SIG-M5 treated with dmso at 0.1 percent for 504 hours (cell line): Measurements from ENCODE around the gene FAHD1.

ENCODE experiments used
- DNase-seq: peaks from one replicate; lab custom pipeline; 2025; ENCODE audit not compliant: unreplicated experiment; lab: John Stamatoyannopoulos, UW

The FAHD1 gene

DNA sequence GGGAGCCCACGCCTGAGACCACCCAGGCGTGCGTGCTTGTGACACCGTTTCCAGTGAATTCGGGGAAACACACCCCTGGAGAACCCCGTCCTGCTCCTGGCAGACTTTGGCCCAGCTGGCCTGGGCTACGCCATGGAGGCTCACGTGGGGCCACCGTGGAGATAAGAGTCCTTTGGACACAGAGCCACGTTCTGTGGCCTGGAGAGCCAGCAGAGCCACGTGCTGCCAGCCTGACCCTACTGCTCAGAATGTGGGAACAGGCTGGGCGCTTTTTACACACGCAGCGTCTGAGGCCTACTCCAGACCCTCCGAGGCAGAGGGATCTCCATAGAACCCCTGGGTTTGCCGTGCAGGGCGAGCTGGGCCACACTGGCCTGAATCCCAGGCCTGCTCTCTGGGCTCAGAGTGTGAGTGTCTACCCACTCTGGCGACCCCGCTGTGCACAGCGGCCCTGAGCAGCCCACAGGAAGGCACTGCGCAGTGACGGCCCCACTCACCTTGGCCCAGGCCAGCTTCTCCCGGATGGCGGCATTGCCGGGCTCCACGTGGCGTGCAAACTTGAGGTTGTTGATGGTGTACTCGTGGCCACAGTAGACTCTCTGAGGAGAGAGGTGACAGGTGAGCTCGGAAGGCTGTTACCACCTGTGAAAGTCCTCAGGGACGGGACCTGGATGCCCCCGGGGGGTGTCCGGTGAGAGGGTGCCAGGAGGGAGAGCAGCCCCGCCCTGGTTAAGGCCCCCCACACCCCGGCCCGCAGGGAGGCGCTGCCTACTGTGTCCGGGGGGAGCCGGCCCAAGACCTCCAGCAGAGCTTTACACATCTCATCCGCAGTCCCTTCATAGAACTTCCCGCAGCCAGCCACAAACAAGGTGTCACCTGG lies 10.4 kb upstream of the FAHD1 start:
- no peak for DNase-seq

DNA sequence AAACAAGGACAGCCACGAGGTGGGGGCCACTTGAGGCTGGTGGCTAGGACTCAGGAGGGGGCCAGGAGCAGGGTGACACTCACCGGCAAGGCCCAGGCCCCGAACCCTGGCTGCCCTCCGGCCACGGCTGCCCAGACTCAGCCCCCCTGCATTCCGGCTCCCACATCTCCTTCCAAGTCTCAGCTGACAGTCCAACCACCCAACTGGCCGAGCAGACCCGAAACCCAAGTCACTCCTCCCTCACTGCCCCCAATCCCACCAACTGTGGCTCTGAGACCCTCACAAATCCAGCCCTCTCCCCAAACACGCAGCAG lies 9.8 kb upstream of the FAHD1 start:
- no peak for DNase-seq

DNA sequence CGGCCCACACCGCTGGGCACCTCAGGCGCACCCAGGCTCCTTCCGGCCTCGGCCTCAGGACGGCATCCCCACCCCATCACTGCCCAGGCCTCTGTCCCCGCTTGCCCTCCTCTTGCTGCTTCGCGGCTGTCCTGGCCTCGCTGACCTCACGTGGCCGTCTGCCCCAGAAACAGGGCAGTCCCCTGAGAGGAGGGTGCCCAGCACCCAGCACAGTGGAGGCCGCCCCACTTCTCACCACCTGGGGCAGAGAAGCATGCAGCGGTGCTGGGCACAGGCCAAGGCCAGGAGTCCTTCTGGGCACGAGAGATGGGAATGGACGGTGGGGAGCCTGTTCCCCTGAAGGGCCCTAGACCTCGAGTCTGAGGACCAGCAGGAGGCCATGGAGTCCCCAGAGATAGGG lies 9.3 kb upstream of the FAHD1 start:
- no peak for DNase-seq

DNA sequence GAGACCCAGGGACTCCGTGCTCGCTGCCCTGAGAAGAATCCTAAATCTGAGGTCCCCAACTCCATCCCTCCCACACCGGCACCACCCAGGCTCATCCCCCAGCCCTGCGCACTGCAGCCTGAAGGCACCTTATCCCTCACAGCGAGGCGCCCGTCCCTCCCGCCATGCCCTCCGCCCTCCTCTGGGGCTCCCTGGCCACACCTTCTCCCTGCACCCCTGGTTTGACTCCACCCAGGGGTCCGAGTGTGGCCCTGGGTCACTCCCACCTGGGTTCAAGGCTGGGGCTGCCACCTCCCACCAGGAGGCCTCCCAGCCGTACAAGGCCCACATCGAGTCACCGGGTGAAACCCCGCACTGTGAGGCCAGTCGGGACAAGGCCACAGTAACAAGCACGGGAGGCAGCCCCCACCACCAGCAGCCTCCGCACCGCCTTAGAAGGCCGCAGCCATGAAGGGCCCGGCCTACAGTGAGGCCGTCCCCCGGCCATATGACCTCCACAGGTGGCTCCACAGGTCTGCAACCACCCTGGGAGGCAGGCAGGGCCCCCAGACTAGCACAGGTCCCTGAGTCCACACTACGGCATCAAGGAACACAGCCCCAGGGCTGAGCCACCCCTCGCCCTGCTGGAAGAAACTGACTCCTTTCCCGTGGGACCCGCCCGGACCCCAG lies 8.7 kb upstream of the FAHD1 start:
- no peak for DNase-seq

DNA sequence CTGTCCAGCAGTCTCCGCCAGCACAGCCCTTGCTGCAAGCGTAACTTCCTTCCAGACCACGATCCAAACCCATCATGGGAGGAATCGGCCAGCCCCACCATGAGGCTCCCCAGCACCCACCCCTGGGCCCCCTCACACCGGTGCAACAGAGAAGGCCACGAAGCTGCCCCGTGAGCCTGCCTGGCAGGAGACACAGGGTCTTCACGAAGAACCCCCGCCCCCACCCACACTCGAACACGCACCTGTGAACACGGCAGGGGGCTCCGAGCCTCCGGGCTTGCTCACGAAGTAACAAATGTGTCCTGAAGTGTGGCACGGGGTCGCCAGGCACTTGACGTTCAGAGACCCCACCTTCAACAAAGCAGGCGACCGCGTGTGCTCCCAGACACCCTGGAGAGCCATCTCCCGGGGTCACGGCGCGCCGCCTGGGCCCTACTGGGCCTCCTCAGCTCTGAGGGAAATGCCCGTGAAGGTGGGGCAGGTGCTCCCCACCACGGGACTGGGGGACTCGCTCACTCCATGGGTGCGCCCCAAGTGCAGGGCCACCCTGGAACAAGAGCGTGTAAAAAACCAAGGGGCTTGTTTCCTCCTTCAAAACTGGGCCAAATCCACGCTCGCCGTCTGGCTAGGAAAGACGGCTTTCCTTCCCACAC lies 8.0 kb upstream of the FAHD1 start:
- no peak for DNase-seq

DNA sequence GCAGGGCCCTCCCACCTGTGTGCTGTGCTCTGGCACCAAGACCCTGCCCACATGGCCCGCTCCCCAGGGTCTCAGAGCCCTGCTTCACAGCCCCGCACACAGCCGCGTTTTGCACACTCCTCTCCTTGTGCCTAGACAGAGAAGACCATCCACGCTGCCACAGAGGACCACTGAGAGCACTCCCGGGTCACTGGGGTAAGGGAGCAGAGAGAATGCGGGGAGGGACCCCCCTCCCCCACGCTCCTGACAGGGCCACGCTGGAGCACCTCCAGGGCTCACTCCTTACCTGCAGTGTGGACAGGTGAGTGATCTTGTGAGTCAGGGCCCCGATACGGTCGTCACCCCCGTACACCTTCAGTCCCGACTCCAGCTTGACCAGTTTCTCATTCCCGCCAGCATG lies 7.4 kb upstream of the FAHD1 start:
- DNase-seq = no peak

DNA sequence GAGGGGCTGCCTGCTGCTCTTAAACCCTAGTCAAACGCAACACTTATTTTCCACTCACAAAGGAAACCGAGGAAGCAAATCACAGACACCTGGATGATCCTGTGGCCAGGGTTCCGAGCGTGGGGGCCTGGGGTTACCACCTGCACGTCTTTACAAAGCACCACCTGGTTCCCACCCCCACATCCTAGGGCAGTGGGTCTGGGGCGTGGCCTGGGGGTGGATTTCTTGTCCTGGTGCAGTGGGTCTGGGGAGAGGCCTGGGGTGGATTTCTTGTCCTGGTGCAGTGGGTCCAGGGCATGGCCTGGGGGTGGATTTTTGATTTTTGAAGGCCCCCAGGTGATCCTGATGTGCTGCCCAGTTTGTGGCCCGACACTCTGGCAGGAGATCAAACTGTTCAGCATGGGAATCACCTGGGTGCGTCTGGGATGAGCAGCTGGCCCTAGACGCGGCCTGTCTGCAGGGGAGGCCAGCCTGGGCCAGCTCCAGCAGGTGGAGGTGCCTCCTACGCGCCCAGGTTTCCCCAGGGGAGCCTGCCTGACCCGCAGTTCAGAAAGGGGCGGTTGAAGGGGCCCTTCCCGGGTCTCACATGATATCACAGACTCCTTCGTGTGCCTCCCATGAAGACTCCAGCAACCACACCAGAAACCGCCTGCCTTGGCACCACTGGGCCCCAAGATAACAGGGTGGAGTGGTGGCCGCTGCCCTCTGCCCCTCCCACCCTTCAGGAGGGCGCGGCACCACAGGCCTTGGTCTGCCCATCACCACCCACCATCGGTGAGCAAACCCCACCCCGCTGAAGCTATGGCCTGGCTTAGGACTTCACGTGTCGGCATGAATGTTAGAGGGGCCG lies 6.7 kb upstream of the FAHD1 start:
- no peak for DNase-seq

DNA sequence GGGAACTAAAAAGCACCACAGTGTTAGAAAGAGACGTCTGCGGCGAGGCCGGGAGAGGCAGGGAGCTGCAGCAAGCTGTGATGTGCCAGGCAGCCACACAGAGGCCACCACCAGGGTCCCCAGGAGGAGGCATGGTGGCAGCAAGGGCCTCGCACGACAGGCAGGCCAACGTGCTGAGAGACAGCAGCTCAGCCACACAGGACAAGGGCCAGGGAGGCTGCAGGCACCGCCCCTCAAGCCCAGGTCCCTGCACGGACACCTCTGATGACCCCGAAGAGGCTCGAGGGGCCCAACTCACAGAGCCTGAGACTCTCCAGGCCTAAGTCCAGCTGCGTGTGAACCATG lies 6.1 kb upstream of the FAHD1 start:
- DNase-seq = no peak

DNA sequence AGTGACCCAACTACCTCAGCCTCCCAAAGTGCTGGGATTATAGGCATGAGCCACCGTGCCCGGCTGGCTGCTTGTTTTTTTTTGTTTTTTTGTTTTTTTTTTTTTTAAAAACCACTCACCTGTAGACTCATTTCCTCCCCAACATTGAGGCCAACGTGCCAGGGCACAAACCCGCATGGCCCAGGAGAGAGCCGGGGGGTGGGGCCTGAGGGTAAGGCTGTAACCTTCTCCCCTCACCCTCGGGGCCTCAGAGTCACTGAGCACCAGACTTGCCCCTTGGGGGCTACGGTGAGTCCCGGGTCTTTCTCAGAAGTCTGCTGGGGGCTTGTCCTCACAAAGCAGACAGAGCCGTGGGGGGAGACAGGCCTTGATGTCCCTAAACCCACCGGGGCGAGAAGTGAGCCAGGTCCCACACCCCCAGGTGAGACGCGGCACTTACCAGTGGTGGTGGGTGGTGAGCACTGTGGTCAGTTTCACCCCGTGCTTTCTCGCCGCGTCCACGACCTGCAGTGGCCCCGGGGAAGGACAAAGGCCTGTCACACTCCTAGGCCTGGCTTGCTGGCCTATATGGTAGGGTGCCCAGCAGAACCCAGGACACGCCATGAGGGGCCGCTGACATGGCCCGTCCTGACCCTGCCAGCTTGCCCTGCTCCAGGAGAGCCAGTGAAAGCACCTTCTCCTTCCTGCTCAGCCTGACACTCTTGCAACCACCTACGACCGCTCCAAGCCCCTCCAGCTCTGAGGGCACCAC lies 5.0 kb upstream of the FAHD1 start:
- no peak for DNase-seq

DNA sequence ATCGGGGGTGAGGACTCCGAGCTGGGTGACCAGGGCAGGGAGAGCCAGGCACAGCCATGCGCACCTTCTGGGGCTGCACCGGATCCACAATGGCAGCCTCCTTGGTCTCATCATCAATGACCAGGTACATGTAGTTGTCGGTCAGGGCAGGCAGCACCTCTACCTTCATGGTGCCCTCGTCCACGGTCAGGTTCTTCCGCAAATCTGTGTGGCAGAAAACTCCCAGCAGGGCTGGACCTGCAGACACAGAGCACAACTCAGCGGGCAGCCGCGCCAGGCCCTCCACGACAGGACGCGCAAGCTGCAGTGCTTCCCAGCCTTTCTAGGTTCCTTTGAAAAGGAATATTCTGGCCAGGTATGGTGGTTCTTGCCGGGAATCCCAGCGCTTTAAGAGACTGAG lies 4.2 kb upstream of the FAHD1 start:
- no peak for DNase-seq

DNA sequence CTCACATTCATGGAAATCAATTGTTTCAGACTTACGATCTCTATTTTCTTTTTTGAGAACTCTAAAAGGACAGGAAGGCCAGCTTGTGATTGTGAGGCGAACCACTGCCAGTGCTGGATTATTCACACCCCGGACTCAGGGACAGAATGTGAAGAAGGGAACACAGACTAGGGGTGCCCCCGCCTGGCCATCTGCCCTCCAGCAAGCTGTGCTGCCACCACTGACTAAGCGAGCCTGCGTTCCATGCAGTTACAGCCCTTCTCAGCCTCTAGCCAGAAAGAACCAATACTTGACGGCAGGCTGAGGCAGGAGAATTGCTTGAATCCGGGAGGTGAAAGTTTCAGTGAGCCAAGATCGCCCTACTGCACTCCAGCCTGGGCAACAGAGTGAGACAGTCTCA lies 3.2 kb upstream of the FAHD1 start:
- DNase-seq = peak; percentile 47

DNA sequence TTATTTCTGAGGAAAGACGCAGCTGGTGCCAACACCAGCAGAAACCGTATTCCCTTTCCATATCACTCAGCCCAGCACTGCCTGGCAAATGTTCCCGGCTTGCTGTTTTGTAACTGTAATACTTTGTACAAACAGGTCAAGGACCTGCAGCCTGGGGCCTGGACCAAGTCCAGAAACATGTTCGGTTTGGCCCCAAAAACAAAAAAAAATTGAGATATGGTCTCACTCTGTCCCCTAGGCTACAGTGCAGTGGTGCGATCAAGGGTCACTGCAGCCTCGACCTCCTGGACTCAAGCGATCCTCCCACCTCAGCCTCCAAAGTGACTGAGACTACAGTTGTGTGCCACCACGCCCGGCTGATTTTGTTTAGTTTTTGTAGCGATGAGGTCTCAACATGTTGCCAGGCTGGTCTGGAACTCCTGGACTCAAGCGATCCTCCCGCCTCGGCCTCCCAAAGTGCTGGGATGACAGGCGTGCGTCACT lies 1.6 kb upstream of the FAHD1 start:
- no peak for DNase-seq

DNA sequence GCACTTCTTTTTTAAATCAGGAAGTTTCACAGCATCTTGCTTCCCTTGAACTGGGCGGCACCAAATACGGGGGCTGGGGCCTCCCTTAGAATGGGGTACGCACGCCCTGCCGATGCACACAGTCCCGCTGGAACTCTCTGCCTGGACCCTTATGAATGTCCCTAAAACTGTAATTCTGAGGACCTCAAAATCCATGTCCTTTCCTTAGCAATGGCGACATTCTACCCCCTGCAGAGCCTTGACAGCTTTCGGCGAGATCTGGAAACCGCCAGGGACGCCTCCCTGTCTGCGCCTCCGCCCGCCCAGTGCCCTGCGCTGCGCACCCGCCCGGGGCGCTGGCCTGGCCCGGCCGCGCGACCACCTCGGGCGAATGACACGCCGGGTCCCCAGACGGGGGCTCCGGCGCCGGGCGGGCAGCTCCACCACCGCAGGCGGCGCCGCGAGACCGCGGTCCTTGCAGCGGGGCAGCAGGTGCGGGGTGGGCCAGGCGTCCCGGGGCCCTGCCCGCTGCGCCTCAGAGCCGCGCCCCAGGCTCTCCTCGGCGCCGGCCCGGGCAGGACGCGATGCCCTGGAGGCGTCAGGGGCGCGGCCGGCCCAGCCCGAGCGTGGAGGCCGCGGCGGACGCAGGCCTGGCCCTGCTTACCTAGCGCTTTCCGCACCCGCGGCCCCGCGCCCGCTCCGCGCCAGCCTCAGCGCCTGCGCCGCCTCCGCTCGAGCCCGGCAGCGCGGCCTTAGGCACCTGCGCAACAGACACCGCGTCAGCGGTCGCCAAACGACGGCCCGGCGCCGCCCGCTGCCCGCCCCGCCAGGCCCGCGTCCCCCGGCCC lies 929 bp upstream of the FAHD1 start:
- peak; percentile 65 for DNase-seq

DNA sequence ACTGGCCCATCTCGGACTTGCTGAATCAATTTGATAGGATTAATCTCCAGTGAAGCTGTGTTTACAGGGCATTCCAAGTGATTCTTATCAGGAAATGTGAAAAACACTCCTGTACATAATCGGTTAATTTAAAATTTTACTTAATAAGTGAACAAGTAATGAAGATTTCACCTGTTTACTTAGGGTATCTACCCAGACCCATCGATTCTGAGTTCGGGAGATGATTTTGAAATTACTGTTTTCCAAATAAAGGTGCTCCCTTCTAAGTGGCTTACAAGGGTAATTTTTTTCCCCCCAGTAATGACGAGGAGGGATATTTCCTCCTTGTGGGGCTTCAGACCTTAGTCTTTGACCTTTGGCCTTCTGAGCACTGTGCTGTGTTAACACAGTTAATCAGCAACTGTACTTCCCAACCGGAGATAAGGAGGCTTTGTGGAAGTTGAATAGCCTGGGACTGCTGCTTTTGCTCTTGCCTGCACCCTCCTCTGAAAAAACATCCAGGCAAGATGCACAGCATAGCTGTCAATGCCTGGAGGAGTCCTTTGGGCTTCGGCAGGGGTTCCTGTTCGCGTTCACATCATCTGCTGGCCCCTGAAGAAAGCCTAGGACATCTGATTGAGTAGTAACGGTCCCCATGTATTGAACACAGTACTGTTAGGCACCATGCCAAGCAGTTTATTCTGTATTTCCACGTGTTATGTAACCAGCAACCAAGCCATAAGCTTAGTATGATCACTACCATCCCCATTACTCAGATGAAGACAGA lies 1.8 kb downstream of the FAHD1 start:
- no peak for DNase-seq

DNA sequence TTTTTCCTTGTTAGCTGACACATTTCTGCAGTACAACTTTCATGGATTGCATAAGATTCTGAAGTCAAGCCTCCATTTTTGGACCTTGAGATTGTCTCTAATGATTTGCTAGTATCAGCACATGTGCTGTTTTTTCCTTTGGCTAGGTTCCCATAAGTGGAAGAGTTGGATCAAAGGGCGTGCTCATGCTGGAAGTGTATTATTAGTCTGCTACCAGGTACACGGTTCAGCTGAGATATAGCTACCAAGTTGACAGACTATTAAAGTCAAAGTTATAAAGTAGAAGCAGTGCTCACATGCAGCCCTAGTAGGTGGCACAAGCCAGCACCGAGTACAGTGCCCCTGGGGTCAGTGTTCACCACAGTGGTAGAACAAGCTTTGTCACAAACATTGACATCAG lies 3.2 kb downstream of the FAHD1 start:
- no peak for DNase-seq

DNA sequence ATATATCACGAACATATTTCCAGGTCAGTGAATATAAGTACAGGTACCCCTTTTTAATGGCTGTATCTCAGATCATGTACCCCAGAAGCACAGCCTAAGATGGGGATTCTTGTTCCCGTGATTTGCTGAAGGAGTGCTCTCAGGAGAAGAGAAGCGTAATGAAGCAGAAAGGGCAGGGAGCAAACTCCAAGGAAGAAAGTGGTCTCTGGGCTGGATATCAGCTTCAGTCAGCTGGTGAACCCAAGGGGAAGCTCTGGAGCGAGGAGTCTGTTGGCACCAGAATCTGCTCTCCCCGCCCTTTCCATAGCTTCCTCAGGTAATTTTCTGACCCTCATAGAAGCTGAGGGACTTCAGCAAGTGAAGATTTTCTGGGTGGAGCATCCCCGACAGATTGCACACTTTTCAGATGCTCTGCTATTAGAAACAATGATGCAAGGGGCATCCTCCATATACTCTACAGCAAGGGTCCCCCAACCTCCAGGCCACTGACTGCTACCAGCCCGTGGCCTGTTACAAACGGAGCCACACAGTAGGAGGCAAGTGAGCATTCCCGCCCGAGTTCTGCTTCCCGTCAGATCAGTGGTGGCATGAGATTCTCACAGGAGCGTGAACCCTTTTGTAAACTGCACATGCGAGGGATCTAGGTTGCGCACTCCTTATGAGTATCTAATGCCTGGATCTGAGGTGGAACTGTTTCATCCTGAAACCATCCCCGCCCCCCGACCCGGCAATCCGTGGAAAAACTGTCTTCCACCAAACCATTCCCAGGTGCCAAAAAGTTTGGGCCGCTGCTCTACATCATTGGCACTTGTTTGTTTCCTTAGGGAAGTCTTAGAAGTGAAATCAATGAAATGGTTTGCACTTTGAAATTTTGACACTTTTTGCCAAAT lies 4.4 kb downstream of the FAHD1 start:
- DNase-seq = no peak

DNA sequence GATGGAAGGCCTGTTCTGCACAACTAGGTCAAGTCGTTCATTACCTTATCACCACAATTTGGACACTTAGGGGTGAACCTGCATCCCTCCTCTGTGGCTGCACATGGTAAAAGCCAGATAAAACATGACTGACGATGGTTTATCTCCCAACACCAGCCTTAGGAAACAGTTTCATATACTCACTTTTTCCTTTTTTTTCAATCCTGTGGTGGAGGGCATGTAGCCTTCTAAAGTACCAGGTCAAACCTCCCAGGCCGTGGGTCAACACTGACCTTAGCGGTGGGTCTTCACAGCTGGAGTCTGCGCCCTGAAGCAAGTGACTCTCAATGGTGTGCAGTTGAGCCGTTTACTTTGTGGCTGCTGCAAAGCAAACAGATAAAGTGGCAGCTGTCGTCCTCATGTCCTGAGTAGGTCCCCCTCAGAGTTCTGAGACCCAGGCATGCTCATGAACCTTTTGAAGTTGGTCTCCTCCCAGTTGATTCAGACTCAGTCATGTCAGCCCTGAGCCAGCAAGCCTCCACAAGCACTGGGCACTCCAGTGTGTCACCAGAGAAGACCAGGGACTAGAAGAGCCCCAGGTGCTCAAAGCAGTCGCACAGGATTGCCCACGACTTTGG lies 5.9 kb downstream of the FAHD1 start:
- no peak for DNase-seq

DNA sequence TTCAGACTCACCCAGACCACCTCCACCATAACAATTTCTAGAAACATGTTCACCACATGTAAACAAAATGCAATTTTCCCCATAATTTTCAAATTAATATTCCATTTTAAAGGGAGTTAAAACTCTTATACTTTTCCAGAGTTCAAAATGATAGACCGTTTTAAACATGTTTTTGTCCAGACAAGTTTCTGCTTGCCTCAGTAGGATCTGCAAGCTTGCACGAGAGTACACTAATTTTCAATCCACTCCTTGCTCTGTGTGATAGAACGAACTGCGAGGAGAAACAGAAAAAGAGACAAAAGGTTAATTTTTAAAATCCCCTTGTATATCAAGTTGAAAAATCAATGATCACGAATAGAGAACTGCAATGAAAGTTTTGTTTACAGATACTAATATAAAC lies 7.1 kb downstream of the FAHD1 start:
- no peak for DNase-seq
